Esophagus squamous epithelium (tissue), 4 donors: ENCODE measurements around the gene STAP1.

ENCODE experiments used
- POLR2A ChIP-seq, 4 donors: fragments of 450-650 bp; IDR thresholded peaks; one replicate each; pipeline ENCODE4 v1.6.1; 2017; ENCODE audit warnings: antibody characterized with exemption in 4 of 4, mild to moderate bottlenecking in 4 of 4, moderate library complexity in 3 of 4
- TF ChIP-seq, protein P1 (sequence below), 6 experiments: fragments of 450-650 bp in 4 of 6; fragments of 200-600 bp in 2 of 6; sonication (generic) in 2 of 6; IDR thresholded peaks; one replicate each; pipeline ENCODE4 v1.5.1; 2016 to 2019; ENCODE audit warnings: antibody characterized with exemption in 6 of 6, mild to moderate bottlenecking in 4 of 6, moderate library complexity in 4 of 6

DNA sequence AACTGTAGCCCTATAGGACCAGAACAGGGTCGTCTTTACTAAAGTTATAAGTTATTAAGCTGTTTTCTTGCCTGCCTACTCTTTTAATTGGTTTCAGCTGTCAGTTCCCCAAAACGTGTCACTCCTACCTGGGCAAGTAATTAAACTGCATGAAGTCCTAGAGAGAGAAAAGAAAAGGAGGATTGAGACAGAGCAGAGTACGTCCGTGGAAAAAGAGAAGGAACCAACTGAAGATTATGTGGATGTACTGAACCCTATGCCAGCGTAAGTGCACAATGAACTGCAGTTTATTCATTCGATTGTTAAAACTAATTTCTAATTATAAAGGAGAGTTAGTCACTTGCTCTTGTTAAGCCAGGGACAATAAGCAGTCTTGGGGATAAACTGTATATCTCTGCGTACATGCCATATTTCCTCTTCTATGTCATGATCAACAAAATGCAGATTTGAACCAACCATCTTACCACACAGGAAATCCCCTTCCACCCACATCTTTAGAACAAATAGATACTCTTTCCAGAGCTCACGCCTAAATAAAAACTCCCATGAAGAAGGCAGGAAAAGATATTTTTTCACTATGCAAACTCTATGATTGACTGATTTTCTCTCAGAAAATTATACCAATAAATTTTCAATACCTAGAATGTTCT, 22.8 kb downstream of the STAP1 start:
- TF ChIP-seq POLR2A (IDR thresholded peaks at IDR 0.05), result no peak
- TF ChIP-seq, protein P1, sequence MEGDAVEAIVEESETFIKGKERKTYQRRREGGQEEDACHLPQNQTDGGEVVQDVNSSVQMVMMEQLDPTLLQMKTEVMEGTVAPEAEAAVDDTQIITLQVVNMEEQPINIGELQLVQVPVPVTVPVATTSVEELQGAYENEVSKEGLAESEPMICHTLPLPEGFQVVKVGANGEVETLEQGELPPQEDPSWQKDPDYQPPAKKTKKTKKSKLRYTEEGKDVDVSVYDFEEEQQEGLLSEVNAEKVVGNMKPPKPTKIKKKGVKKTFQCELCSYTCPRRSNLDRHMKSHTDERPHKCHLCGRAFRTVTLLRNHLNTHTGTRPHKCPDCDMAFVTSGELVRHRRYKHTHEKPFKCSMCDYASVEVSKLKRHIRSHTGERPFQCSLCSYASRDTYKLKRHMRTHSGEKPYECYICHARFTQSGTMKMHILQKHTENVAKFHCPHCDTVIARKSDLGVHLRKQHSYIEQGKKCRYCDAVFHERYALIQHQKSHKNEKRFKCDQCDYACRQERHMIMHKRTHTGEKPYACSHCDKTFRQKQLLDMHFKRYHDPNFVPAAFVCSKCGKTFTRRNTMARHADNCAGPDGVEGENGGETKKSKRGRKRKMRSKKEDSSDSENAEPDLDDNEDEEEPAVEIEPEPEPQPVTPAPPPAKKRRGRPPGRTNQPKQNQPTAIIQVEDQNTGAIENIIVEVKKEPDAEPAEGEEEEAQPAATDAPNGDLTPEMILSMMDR (IDR thresholded peaks at IDR 0.05), result no peak
